Measurements from ENCODE around the gene IGSF22.

- no peak for TF ChIP-seq POLR2A (IDR thresholded peaks at IDR 0.05; ENCODE audit: low read length)
- TF ChIP-seq GATA1 (IDR thresholded peaks at IDR 0.05; ENCODE audit: low read depth, low read length): no peak
These were observed at the start of gene IGSF22 for GRCh38 chr11:18726040-18726439.

Measured in erythroblast (primary cell).